ENCODE measurements around the gene SCRG1. TPM values are rescaled to one million over a fixed set of nuclear protein-coding genes. Genes with fewer than 3 reads are reported as not detected.

The SCRG1 gene
- total RNA-seq, 1 experiment from 2014 or later: not detected

DNA sequence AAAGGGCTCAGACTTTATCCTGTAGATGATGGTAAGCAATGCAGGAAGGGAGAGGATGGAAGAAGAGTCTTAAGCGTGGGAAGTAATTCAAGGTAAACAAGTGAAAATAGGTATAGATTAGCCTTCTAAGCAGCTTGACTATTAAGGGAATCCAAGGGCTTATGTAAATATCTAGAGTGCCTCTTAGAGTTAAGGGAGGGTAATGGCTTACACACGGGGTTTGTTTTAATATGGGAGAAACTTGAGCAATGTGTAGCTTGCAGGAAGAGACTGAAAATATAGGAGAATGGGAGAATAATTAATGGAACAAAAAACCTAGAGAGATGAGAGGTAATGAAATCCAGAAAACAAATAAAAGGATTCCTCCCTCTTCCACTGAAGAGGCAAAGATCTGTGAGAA is 41.0 kb downstream of the SCRG1 start:
- H4K20me1 ChIP-seq (ENCODE audit: insufficient read depth): no peaks in the 10 kb centered on the region
- H3K4me3 ChIP-seq: no peak overlapping the region
- no peaks in the 10 kb centered on the region for H3K36me3 ChIP-seq (ENCODE audit: low read depth)
- no peak overlapping the region for H2AFZ ChIP-seq
- H3K4me1 ChIP-seq (replicated peaks; ENCODE audit: insufficient read depth): no peaks in the 10 kb centered on the region
- no peaks in the 10 kb centered on the region for H3F3A ChIP-seq (ENCODE audit: insufficient read depth, low read depth)
- no TSS peak for BruUV-seq (replicated peaks)
- no peak overlapping the region for H3K4me2 ChIP-seq
- intact Hi-C loops (cut with micrococcal nuclease; ENCODE audit: unreplicated experiment): no loop called here
- DNase-seq: no peak
- ChIA-PET POLR2A (ENCODE audit: unreplicated experiment) (no interaction called here), CTCF (no interaction called here)
- H3K9me3 ChIP-seq (ENCODE audit: insufficient read depth, low read depth): no peaks in the 10 kb centered on the region
- TF ChIP-seq, protein P1, sequence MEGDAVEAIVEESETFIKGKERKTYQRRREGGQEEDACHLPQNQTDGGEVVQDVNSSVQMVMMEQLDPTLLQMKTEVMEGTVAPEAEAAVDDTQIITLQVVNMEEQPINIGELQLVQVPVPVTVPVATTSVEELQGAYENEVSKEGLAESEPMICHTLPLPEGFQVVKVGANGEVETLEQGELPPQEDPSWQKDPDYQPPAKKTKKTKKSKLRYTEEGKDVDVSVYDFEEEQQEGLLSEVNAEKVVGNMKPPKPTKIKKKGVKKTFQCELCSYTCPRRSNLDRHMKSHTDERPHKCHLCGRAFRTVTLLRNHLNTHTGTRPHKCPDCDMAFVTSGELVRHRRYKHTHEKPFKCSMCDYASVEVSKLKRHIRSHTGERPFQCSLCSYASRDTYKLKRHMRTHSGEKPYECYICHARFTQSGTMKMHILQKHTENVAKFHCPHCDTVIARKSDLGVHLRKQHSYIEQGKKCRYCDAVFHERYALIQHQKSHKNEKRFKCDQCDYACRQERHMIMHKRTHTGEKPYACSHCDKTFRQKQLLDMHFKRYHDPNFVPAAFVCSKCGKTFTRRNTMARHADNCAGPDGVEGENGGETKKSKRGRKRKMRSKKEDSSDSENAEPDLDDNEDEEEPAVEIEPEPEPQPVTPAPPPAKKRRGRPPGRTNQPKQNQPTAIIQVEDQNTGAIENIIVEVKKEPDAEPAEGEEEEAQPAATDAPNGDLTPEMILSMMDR (conservative IDR thresholded peaks at IDR 0.05): no peak
- TF ChIP-seq EZH2 (IDR thresholded peaks at IDR 0.05; ENCODE audit: low read depth): no peak
- H3K79me2 ChIP-seq (ENCODE audit: low read depth): no peaks in the 10 kb centered on the region
- no peak overlapping the region for H3K27ac ChIP-seq
- no peaks in the 10 kb centered on the region for H3K27me3 ChIP-seq (ENCODE audit: insufficient read depth, low read depth)
- H3K9me2 ChIP-seq (ENCODE audit: insufficient read depth): no peaks in the 10 kb centered on the region

DNA sequence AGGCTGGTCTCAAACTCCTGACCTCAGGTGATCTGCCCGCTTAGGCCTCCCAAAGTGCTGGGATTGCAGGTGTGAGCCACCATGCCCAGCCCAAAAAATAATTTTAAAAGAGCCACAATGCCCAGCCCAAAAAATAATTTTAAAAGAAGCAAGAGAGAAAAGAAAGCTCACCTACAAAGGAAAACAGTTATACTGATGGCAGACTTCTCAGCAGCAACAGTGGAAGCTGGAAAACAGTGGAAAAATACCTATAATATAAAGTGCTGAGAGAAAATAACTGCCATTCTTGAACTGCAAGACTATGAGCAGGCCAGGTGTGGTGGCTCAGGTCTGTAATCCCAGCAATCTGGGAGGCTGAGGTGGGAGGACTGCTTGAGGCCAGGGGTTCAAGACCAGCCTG is 51.4 kb downstream of the SCRG1 start:
- intact Hi-C loops (cut with micrococcal nuclease; ENCODE audit: unreplicated experiment): no loop called here
- CTCF ChIA-PET: no interaction called here
- Histone ChIP-seq H3K36me3 (ENCODE audit: low read depth) (no peaks in the 10 kb centered on the region), H3K27me3 (ENCODE audit: insufficient read depth, low read depth) (no peaks in the 10 kb centered on the region), H2AFZ (no peak overlapping the region), H3K9me2 (ENCODE audit: insufficient read depth) (no peaks in the 10 kb centered on the region), H3K27ac (no peak overlapping the region), H3K9me3 (ENCODE audit: insufficient read depth, low read depth) (no peaks in the 10 kb centered on the region), H3K4me1 (replicated peaks; ENCODE audit: insufficient read depth) (no peaks in the 10 kb centered on the region), H3K4me3 (no peak overlapping the region), H3K4me2 (no peak overlapping the region), H3F3A (ENCODE audit: insufficient read depth, low read depth) (no peaks in the 10 kb centered on the region), H3K79me2 (ENCODE audit: low read depth) (no peaks in the 10 kb centered on the region), H4K20me1 (ENCODE audit: insufficient read depth) (no peaks in the 10 kb centered on the region)
- no TSS peak for BruUV-seq (replicated peaks)
- TF ChIP-seq, protein P1 (conservative IDR thresholded peaks at IDR 0.05): no peak
- no peak for TF ChIP-seq EZH2 (IDR thresholded peaks at IDR 0.05; ENCODE audit: low read depth)
- DNase-seq: no peak
- POLR2A ChIA-PET (ENCODE audit: unreplicated experiment): no interaction called here

DNA sequence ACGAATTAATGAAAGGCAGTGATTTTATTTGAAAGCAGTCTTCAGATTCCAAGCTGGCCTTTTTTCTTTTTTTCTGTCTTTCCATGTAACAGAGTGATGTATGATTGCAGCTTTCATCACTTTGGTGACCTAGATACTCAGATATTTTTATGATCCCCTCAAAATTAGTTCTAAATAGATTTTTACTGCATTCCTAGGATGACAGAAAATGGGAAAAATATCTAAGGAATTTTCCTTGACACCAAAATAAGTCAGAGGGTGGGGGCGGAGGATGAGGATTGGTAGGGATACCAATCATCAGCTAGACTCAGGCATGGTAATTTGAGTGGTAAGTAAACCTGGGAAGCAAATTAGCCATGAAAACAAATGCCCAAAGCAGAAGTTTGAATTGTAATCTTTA is 52.8 kb downstream of the SCRG1 start:
- ChIA-PET CTCF (interaction anchor here (0.6 kb wide), 1 partner anchor 10 kb away, joined by 3 read pairs; no protein-coding TSS in a partner anchor), POLR2A (ENCODE audit: unreplicated experiment) (no interaction called here)
- no peaks in the 10 kb centered on the region for H3K9me2 ChIP-seq (ENCODE audit: insufficient read depth)
- intact Hi-C loops (cut with micrococcal nuclease; ENCODE audit: unreplicated experiment): no loop called here
- H3K4me3 ChIP-seq: no peak overlapping the region
- H3K36me3 ChIP-seq (ENCODE audit: low read depth): no peaks in the 10 kb centered on the region
- no peaks in the 10 kb centered on the region for H3K79me2 ChIP-seq (ENCODE audit: low read depth)
- H4K20me1 ChIP-seq (ENCODE audit: insufficient read depth): no peaks in the 10 kb centered on the region
- H3K9me3 ChIP-seq (ENCODE audit: insufficient read depth, low read depth): no peaks in the 10 kb centered on the region
- no peaks in the 10 kb centered on the region for H3K27me3 ChIP-seq (ENCODE audit: insufficient read depth, low read depth)
- H3K4me2 ChIP-seq: no peak overlapping the region
- no TSS peak for BruUV-seq (replicated peaks)
- TF ChIP-seq, protein P1 (conservative IDR thresholded peaks at IDR 0.05): no peak
- no peak for TF ChIP-seq EZH2 (IDR thresholded peaks at IDR 0.05; ENCODE audit: low read depth)
- H3F3A ChIP-seq (ENCODE audit: insufficient read depth, low read depth): no peaks in the 10 kb centered on the region
- DNase-seq: no peak
- H3K27ac ChIP-seq: no peak overlapping the region
- H3K4me1 ChIP-seq (replicated peaks; ENCODE audit: insufficient read depth): no peaks in the 10 kb centered on the region
- H2AFZ ChIP-seq: no peak overlapping the region

All from PC-9 (cell line).